HCT116 (cell line): Measurements from ENCODE around the gene KLC4. TPM values are rescaled to one million over a fixed set of nuclear protein-coding genes. Genes with fewer than 3 reads are reported as not detected.

Experiments used
- ATAC-seq: fragments of 200-7000 bp; cut with Tn5 transposase; 2 replicates; pipeline ENCODE4 v1.9.1; 2020; ENCODE audit warnings: mild to moderate bottlenecking, moderate library complexity
- BruUV-seq: library from RNA; stranded (reverse); fragments of 400-500 nt; replicated peaks from 2 replicates; lab custom pipeline; 2021; lab: Mats Ljungman, UMichigan
- CTCF ChIA-PET: fragments of 300-600 bp; sonication (Branson Sonifier 250); formaldehyde crosslinking; loops from one replicate; lab custom pipeline; 2021; ENCODE audit warnings: antibody characterized with exemption; lab: Charles Lee
- POLR2A ChIA-PET: fragments of 300-600, 350-600 bp; sonication (Branson Sonifier 250); formaldehyde crosslinking; loops from one replicate; lab custom pipeline; 2021; ENCODE audit warnings: antibody characterized with exemption; lab: Charles Lee
- RAD21 ChIA-PET, 2 experiments: fragments of 300-600 bp; sonication (Branson Sonifier 250); formaldehyde crosslinking; loops; one replicate each; lab custom pipeline; 2023; ENCODE audit warnings: low total read pairs in 2 of 2; ENCODE audit not compliant: uncharacterized antibody in 2 of 2, unreplicated experiment in 2 of 2, low non-redundant PET in 1 of 2; lab: Charles Lee
- DNase-seq: peaks from one replicate; pipeline ENCODE4 v3.0.0-alpha.2; 2010; ENCODE audit warnings: low read depth, low spot score
- H2AFZ ChIP-seq: fragments of 200-600 bp; shearing (Covaris generic), sonication (generic); 2 replicates; pipeline ENCODE4 v1.6.1; 2017; ENCODE audit warnings: low read depth, mixed run types, mixed read lengths, antibody characterized with exemption, low read length; ENCODE audit not compliant: poor library complexity, severe bottlenecking
- H3K27ac ChIP-seq: 2 replicates; pipeline ENCODE4 v1.5.1; 2012; ENCODE audit warnings: low read depth, low read length
- H3K27me3 ChIP-seq: fragments of 200-600 bp; sonication (generic); 2 replicates; pipeline ENCODE4 v1.6.1; 2016; ENCODE audit warnings: mixed run types, low read length, mixed read lengths; ENCODE audit not compliant: insufficient read depth
- H3K36me3 ChIP-seq, 2 experiments: fragments of 200-500 bp in 1 of 2; fragments of 200-600 bp in 1 of 2; sonication (Bioruptor generic) in 1 of 2; sonication (generic) in 1 of 2; 2 replicates each; pipeline versions ENCODE4 v1.5.1 to v1.6.1; 2014 to 2016; ENCODE audit warnings: low read length in 2 of 2, inconsistent platforms in 1 of 2, mixed read lengths in 1 of 2, mixed run types in 1 of 2; ENCODE audit not compliant: insufficient read depth in 2 of 2, control insufficient read depth in 1 of 2
- H3K4me1 ChIP-seq, 2 experiments: fragments of 200-600 bp in 1 of 2; sonication (generic) in 1 of 2; 2 replicates each; pipeline versions ENCODE4 v1.5.1 to v1.6.1; 2012 to 2017; ENCODE audit warnings: low read length in 2 of 2, inconsistent platforms in 1 of 2, mild to moderate bottlenecking in 1 of 2, mixed read lengths in 1 of 2, mixed run types in 1 of 2, moderate library complexity in 1 of 2; ENCODE audit not compliant: insufficient read depth in 2 of 2, control insufficient read depth in 1 of 2
- H3K4me2 ChIP-seq: fragments of 200-600 bp; sonication (generic); 2 replicates; pipeline ENCODE4 v1.6.1; 2017; ENCODE audit warnings: mixed run types, low read length, mixed read lengths
- H3K4me3 ChIP-seq, 2 experiments: fragments of 200-600 bp in 1 of 2; sonication (generic) in 1 of 2; replicated peaks in 1 of 2; 2 replicates each; pipeline ENCODE4 v1.5.1; 2011 to 2016; ENCODE audit warnings: low read length in 2 of 2, control low read depth in 1 of 2, low read depth in 1 of 2, mild to moderate bottlenecking in 1 of 2, mixed read lengths in 1 of 2, mixed run types in 1 of 2
- H3K79me2 ChIP-seq: fragments of 200-600 bp; sonication (generic); 2 replicates; pipeline ENCODE4 v1.6.1; 2017; ENCODE audit warnings: mild to moderate bottlenecking, mixed run types, low read length, moderate library complexity, mixed read lengths; ENCODE audit not compliant: insufficient read depth
- H3K9ac ChIP-seq: fragments of 200-600 bp; sonication (generic); 2 replicates; pipeline ENCODE4 v1.6.1; 2016; ENCODE audit warnings: low read length, mixed read lengths
- H3K9me2 ChIP-seq: fragments of 200-600 bp; sonication (generic), shearing (Covaris generic); 2 replicates; pipeline ENCODE4 v1.6.1; 2017; ENCODE audit warnings: mixed run types, mild to moderate bottlenecking, moderate library complexity; ENCODE audit not compliant: insufficient read depth
- H3K9me3 ChIP-seq, 2 experiments: fragments of 200-500 bp in 1 of 2; fragments of 200-600 bp in 1 of 2; sonication (Bioruptor generic) in 1 of 2; sonication (generic) in 1 of 2; 2 replicates each; pipeline ENCODE4 v1.6.1; 2014 to 2017; ENCODE audit warnings: low read length in 2 of 2, mixed read lengths in 2 of 2, inconsistent platforms in 1 of 2, low read depth in 1 of 2, mild to moderate bottlenecking in 1 of 2, mixed run types in 1 of 2, moderate library complexity in 1 of 2; ENCODE audit not compliant: control insufficient read depth in 1 of 2, insufficient read depth in 1 of 2
- H4K20me1 ChIP-seq: fragments of 200-600 bp; sonication (generic), shearing (Covaris generic); 2 replicates; pipeline ENCODE4 v1.6.1; 2017; ENCODE audit warnings: mixed run types, mild to moderate bottlenecking, moderate library complexity; ENCODE audit not compliant: insufficient read depth
- EGR1 ChIP-seq: IDR thresholded peaks from 2 replicates; pipeline ENCODE4 v1.6.1; 2012; ENCODE audit warnings: low read depth
- FOSL1 ChIP-seq: IDR thresholded peaks from 2 replicates; pipeline ENCODE4 v1.6.1; 2012; ENCODE audit warnings: low read depth
- JUND ChIP-seq: IDR thresholded peaks from 2 replicates; pipeline ENCODE4 v1.6.1; 2012
- SP1 ChIP-seq: IDR thresholded peaks from 2 replicates; pipeline ENCODE4 v1.6.1; 2012; ENCODE audit warnings: low read depth
- intact Hi-C: fragments of 100-400 bp; cut with micrococcal nuclease; formaldehyde crosslinking; loops from 2 replicates; pipeline ENCODE4 v1.10.0; 2022
- total RNA-seq: library from RNA; stranded (reverse); gene quantifications from one replicate; pipeline ENCODE4 v1.2.1, GENCODE V29; 2021; ENCODE audit not compliant: unreplicated experiment
- TF ChIP-seq, protein P1 (sequence below): IDR thresholded peaks from 2 replicates; pipeline ENCODE4 v1.6.1; 2012

The KLC4 gene
- total RNA-seq, 1 experiment from 2014 or later = 16.2 TPM

DNA sequence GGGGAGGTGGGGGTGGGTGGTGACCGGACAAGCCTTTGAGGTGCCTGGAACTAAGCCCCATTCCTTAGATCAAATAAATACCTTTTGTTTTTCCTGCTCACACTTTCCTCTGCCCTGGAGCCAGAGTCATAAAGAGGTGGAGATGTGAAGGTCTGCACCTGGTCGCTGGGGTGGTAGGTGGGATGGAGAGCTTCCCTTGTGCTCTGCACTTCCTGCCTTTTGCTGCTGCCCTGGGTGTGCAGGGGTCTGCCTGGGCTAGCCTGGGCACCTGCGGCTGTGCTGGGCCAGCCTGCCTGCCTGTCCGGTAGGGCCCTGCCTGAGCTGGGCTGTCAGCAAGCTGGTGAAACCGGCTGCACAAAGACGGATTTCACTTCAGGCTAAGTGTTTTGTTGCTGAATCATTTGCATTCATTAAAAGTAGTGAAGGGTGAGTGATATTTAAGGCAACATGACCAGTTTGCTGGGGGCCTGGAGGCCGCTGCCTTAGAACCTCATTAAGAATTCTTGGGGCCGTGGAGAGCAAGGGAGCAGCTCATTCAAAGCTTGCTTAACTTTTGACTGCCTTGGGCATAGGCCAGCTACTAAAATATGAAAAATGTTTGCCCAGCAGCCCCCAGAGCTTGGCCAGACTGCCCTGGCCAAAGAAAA is 37.1 kb downstream of the KLC4 start:
- ChIA-PET RAD21 (interaction anchor here in 1 of 2 experiments (1.0 kb wide), 1 partner anchor 47 kb away, joined by 3 read pairs; no protein-coding TSS in a partner anchor), POLR2A (interaction anchor here (1.0 kb wide), 1 partner anchor 167 kb away, joined by 3 read pairs; no protein-coding TSS in a partner anchor), CTCF (interaction anchor here (1.6 kb wide), 1 partner anchor 47 kb away, joined by 3 read pairs; no protein-coding TSS in a partner anchor)
- Histone ChIP-seq H3K9ac (peak overlapping the region; percentile 37), H4K20me1 (no peaks in the 10 kb centered on the region; the same call in 1 of the 2 replicates), H3K4me2 (peak overlapping the region; percentile 68), H3K9me3 (no peaks in the 10 kb centered on the region), H3K9me2 (no peaks in the 10 kb centered on the region), H3K27ac (peak overlapping the region; percentile 89), H3K4me3 (peak overlapping the region in 1 of 2 experiments; percentile 17; a peak in 1 of 4 replicates), H3K36me3 (no peaks in the 10 kb centered on the region), H3K79me2 (peaks cover 60% of the 10 kb centered on the region), H2AFZ (no peak overlapping the region), H3K27me3 (no peaks in the 10 kb centered on the region), H3K4me1 (peaks cover 28 to 64% of the 10 kb centered on the region in 2 experiments)
- BruUV-seq = no TSS peak
- intact Hi-C loops = no loop called here
- DNase-seq (no peak), ATAC-seq (peak; percentile 70)
- TF ChIP-seq, protein P1, sequence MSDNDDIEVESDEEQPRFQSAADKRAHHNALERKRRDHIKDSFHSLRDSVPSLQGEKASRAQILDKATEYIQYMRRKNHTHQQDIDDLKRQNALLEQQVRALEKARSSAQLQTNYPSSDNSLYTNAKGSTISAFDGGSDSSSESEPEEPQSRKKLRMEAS = no peak
- TF ChIP-seq JUND = 0 out of 2 replicates have a peak, but pooled peaks have one; percentile 43
- TF ChIP-seq FOSL1 = peak; percentile 4; the same call in 1 of the 2 replicates

- Histone ChIP-seq H3K9me2 (no peaks in the 10 kb centered on the region), H3K4me2 (peak overlapping the region; percentile 68), H2AFZ (no peak overlapping the region), H3K27ac (peak overlapping the region; percentile 89), H3K9ac (peak overlapping the region; percentile 37), H3K4me1 (peaks cover 28 to 60% of the 10 kb centered on the region in 2 experiments), H4K20me1 (no peaks in the 10 kb centered on the region; the same call in 1 of the 2 replicates), H3K9me3 (no peaks in the 10 kb centered on the region), H3K36me3 (no peaks in the 10 kb centered on the region), H3K79me2 (peaks cover 55% of the 10 kb centered on the region), H3K4me3 (no peak overlapping the region), H3K27me3 (no peaks in the 10 kb centered on the region)
- no TSS peak for BruUV-seq
- DNase-seq = no peak
- POLR2A ChIA-PET = interaction anchor here (1.0 kb wide), 1 partner anchor 167 kb away, joined by 3 read pairs; no protein-coding TSS in a partner anchor
- peak; percentile 49; the same call in 1 of the 2 replicates for ATAC-seq
- intact Hi-C loops = no loop called here
- RAD21 ChIA-PET = no interaction called here
- TF ChIP-seq, protein P1 = 0 out of 2 replicates have a peak, but pooled peaks have one; percentile 22
- TF ChIP-seq SP1 (0 out of 2 replicates have a peak, but pooled peaks have one; percentile 3), EGR1 (no peak)
- CTCF ChIA-PET = no interaction called here
These were observed 37.7 kb downstream of the KLC4 start for GRCh38 chr6:43097098-43097489.
